Endothelial cell of umbilical vein (primary cell): ENCODE data around the gene ATP9B. TPM values are rescaled to one million over a fixed set of nuclear protein-coding genes. Genes with fewer than 3 reads are reported as not detected.

Experiments
- BruUV-seq: library from RNA; stranded (reverse); fragments of 400-500 nt; replicated peaks from 2 replicates; lab custom pipeline; 2021; lab: Mats Ljungman, UMichigan
- CTCF ChIA-PET: fragments of 300-600, 350-600 bp; sonication (Branson Sonifier 250); formaldehyde crosslinking; loops from one replicate; lab custom pipeline; 2021; ENCODE audit warnings: antibody characterized with exemption, inconsistent platforms; lab: Charles Lee
- POLR2A ChIA-PET: fragments of 300-600, 350-600 bp; sonication (Branson Sonifier 250); formaldehyde crosslinking; loops from one replicate; lab custom pipeline; 2021; ENCODE audit warnings: antibody characterized with exemption, inconsistent platforms; lab: Charles Lee
- DNase-seq: peaks from one replicate; pipeline ENCODE4 v3.0.0-alpha.2; 2011; ENCODE audit warnings: low read depth, low spot score
- FAIRE-seq: peaks from 2 replicates; lab custom pipeline; 2011; peaks lifted over from hg19 to GRCh38; lab: Jason Lieb, UNC
- H2AFZ ChIP-seq: 2 replicates; pipeline ENCODE4 v1.6.0; 2012; ENCODE audit warnings: low read depth, low read length, control low read depth, inconsistent platforms
- H3K27ac ChIP-seq: 2 replicates; pipeline ENCODE4 v1.5.1; 2011; ENCODE audit warnings: low read depth, mild to moderate bottlenecking, control low read depth, low read length, moderate library complexity; ENCODE audit not compliant: insufficient read depth
- H3K27me3 ChIP-seq, 2 experiments: 2 replicates each; pipeline versions ENCODE4 v1.6.0 to v1.6.1; 2011; ENCODE audit warnings: low read length in 2 of 2, mixed read lengths in 1 of 2; ENCODE audit not compliant: control insufficient read depth in 2 of 2, insufficient read depth in 2 of 2
- H3K36me3 ChIP-seq, 2 experiments: 2 replicates in 1 of 2; 3 replicates in 1 of 2; pipeline ENCODE4 v1.5.1; 2011; ENCODE audit warnings: low read length in 2 of 2, mild to moderate bottlenecking in 1 of 2, moderate library complexity in 1 of 2; ENCODE audit not compliant: control insufficient read depth in 2 of 2, insufficient read depth in 2 of 2; ENCODE audit errors: extremely low read depth in 1 of 2
- H3K4me1 ChIP-seq: 3 replicates; pipeline ENCODE4 v1.5.1; 2011; ENCODE audit warnings: mild to moderate bottlenecking, low read length; ENCODE audit not compliant: control insufficient read depth, insufficient read depth; ENCODE audit errors: extremely low read depth
- H3K4me2 ChIP-seq: 2 replicates; pipeline ENCODE4 v1.6.1; 2011; ENCODE audit warnings: low read length, control low read depth, mixed read lengths; ENCODE audit not compliant: insufficient read depth
- H3K4me3 ChIP-seq, 3 experiments: fragments of 200-600 bp in 1 of 3; sonication (generic), shearing (Covaris generic) in 1 of 3; replicated peaks in 1 of 3; 2 replicates each; pipeline ENCODE4 v1.5.1; 2011 to 2016; ENCODE audit warnings: control low read depth in 3 of 3, low read length in 3 of 3, mild to moderate bottlenecking in 2 of 3, inconsistent platforms in 1 of 3, low read depth in 1 of 3, moderate library complexity in 1 of 3; ENCODE audit not compliant: insufficient read depth in 1 of 3
- H3K79me2 ChIP-seq: 2 replicates; pipeline ENCODE4 v1.6.0; 2012; ENCODE audit warnings: low read length, inconsistent platforms; ENCODE audit not compliant: control insufficient read depth, insufficient read depth
- H3K9ac ChIP-seq: replicated peaks from 2 replicates; pipeline ENCODE3; 2011; ENCODE audit warnings: low read length, control low read depth; ENCODE audit not compliant: insufficient read depth; ENCODE audit errors: extremely low read depth
- H3K9me1 ChIP-seq: replicated peaks from 3 replicates; pipeline ENCODE4 v1.6.0; 2011; ENCODE audit warnings: mild to moderate bottlenecking, low read length; ENCODE audit not compliant: control insufficient read depth, insufficient read depth; ENCODE audit errors: extremely low read depth
- H3K9me3 ChIP-seq: replicated peaks from 2 replicates; pipeline ENCODE4 v1.5.1; 2012; ENCODE audit warnings: low read length, inconsistent platforms; ENCODE audit not compliant: control insufficient read depth, insufficient read depth
- H4K20me1 ChIP-seq: replicated peaks from 2 replicates; pipeline ENCODE3; 2011; ENCODE audit warnings: mild to moderate bottlenecking, low read length; ENCODE audit not compliant: control insufficient read depth, insufficient read depth; ENCODE audit errors: extremely low read depth
- EZH2 ChIP-seq: IDR thresholded peaks from 2 replicates; pipeline ENCODE4 v1.6.1; 2012; ENCODE audit warnings: borderline replicate concordance, low read depth, mild to moderate bottlenecking, moderate library complexity, low read length, inconsistent platforms; ENCODE audit not compliant: severe bottlenecking
- FOS ChIP-seq: IDR thresholded peaks from 2 replicates; pipeline ENCODE4 v1.6.1; 2011; ENCODE audit warnings: mild to moderate bottlenecking, low read length, moderate library complexity, borderline replicate concordance; ENCODE audit not compliant: insufficient read depth
- GATA2 ChIP-seq: IDR thresholded peaks from 2 replicates; pipeline ENCODE4 v1.7.0; 2011; ENCODE audit warnings: low read depth, mild to moderate bottlenecking, moderate library complexity, mixed read lengths, low read length; ENCODE audit not compliant: insufficient read length, insufficient read depth
- JUN ChIP-seq: IDR thresholded peaks from 2 replicates; pipeline ENCODE4 v1.6.1; 2011; ENCODE audit warnings: borderline replicate concordance, low read depth; ENCODE audit not compliant: insufficient read length, insufficient read depth
- MYC ChIP-seq: IDR thresholded peaks from one replicate; pipeline ENCODE4 v1.6.1; 2011; ENCODE audit warnings: mild to moderate bottlenecking, low read depth, low read length
- POLR2A ChIP-seq: IDR thresholded peaks from 2 replicates; pipeline ENCODE4 v1.6.1; 2012; ENCODE audit warnings: low read depth, mild to moderate bottlenecking, control low read depth, low read length
- POLR2AphosphoS5 ChIP-seq: IDR thresholded peaks from 2 replicates; pipeline ENCODE4 v1.6.1; 2012; ENCODE audit warnings: low read depth, mild to moderate bottlenecking, control low read depth, low read length, moderate library complexity; ENCODE audit not compliant: insufficient read depth
- dilution Hi-C: fragments of 300-500 bp; cut with MboI; formaldehyde crosslinking; loops from one replicate; pipeline ENCODE4 v1.15.0; 2019; ENCODE audit warnings: low sequenced_read_pairs; ENCODE audit not compliant: extremely low pct_ligation_motif_present
- intact Hi-C: fragments of 100-400 bp; cut with micrococcal nuclease; formaldehyde crosslinking; loops from one replicate; pipeline ENCODE4 v1.10.0; 2022
- polyA plus RNA-seq, 4 experiments: library from polyadenylated mRNA; depleted of rRNA in 3 of 4; stranded (reverse) in 3 of 4; unstranded in 1 of 4; fragments of >200 nt; gene quantifications; 2 replicates each; pipeline versions ENCODE4 v1.2.1 to v1.2.3, GENCODE V29; 2011 to 2012; ENCODE audit warnings: missing spikeins in 1 of 4
- total RNA-seq: library from RNA; stranded (reverse); gene quantifications from 2 replicates; pipeline ENCODE4 v1.2.3, GENCODE V29; 2021
- TF ChIP-seq, protein P1 (sequence below): IDR thresholded peaks from 2 replicates; pipeline ENCODE4 v1.6.1; 2011; ENCODE audit not compliant: insufficient read depth, insufficient read length
- TF ChIP-seq, protein P2 (sequence below), 2 donors: IDR thresholded peaks; 1 replicate in 1 of 2; 2 replicates in 1 of 2; pipeline ENCODE4 v1.5.1; 2011; ENCODE audit warnings: low read length in 2 of 2, mild to moderate bottlenecking in 2 of 2, moderate library complexity in 2 of 2, control low read depth in 1 of 2, inconsistent platforms in 1 of 2, low read depth in 1 of 2; ENCODE audit not compliant: insufficient read depth in 1 of 2; ENCODE audit errors: extremely low read depth in 1 of 2

ATP9B gene
- total and polyA plus RNA-seq, 2 donors (not counting 3 experiments of a cell fraction or from before 2014, with no cell fraction given): 14.6 to 18.2 TPM

DNA sequence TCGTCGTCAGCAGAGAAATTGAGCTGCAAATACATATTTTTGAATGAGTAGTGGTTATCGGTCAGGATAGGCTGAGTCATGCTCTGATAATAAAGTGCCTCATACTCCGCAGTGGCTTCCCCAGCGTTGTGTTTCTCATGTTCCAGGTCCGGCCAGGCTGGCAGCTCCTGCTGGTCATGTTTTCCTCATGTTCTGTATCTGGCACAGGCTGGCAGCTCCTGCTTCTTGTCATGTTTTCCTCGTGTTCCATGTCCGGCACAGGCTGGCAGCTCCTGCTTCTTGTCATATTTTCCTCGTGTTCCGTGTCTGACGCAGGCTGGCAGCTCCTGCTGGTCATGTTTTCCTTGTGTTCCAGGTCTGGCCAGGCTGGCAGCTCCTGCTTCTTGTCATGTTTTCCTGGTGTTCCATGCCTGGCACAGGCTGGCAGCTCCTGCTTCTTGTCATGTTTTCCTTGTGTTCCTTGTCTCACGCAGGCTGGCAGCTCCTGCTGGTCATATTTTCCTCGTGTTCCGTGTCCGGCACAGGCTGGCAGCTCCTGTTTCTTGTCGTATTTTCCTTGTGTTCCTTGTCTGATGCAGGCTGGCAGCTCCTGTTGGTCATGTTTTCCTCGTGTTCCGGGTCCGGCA is 148.9 kb downstream of the ATP9B start:
- FAIRE-seq (no peak), DNase-seq (no peak)
- H3K79me2 ChIP-seq: no peaks in the 10 kb centered on the region
- ChIA-PET POLR2A (no interaction called here), CTCF (interaction anchor here (1.1 kb wide), 1 partner anchor 48 kb away, joined by 3 read pairs; no protein-coding TSS in a partner anchor)
- H3K27ac ChIP-seq: no peak overlapping the region
- no peak overlapping the region for H3K4me3 ChIP-seq
- no peaks in the 10 kb centered on the region for H3K9me1 ChIP-seq
- H3K36me3 ChIP-seq: no peaks in the 10 kb centered on the region
- no peaks in the 10 kb centered on the region for H4K20me1 ChIP-seq
- dilution Hi-C loops: no loop called here
- TF ChIP-seq POLR2A (no peak), MYC (no peak), GATA2 (no peak), EZH2 (no peak), JUN (no peak), POLR2AphosphoS5 (no peak), FOS (no peak)
- TF ChIP-seq, protein P1, sequence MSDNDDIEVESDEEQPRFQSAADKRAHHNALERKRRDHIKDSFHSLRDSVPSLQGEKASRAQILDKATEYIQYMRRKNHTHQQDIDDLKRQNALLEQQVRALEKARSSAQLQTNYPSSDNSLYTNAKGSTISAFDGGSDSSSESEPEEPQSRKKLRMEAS: no peak
- TF ChIP-seq, protein P2, sequence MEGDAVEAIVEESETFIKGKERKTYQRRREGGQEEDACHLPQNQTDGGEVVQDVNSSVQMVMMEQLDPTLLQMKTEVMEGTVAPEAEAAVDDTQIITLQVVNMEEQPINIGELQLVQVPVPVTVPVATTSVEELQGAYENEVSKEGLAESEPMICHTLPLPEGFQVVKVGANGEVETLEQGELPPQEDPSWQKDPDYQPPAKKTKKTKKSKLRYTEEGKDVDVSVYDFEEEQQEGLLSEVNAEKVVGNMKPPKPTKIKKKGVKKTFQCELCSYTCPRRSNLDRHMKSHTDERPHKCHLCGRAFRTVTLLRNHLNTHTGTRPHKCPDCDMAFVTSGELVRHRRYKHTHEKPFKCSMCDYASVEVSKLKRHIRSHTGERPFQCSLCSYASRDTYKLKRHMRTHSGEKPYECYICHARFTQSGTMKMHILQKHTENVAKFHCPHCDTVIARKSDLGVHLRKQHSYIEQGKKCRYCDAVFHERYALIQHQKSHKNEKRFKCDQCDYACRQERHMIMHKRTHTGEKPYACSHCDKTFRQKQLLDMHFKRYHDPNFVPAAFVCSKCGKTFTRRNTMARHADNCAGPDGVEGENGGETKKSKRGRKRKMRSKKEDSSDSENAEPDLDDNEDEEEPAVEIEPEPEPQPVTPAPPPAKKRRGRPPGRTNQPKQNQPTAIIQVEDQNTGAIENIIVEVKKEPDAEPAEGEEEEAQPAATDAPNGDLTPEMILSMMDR (IDR thresholded peaks at IDR 0.05; ENCODE audit: extremely low read depth in 1 of 2, insufficient read depth in 1 of 2, low read depth in 1 of 2, low read length in 2 of 2): no peak
- H3K4me1 ChIP-seq: no peaks in the 10 kb centered on the region
- intact Hi-C loops: no loop called here
- no peak overlapping the region for H3K4me2 ChIP-seq
- no peak overlapping the region for H2AFZ ChIP-seq
- H3K9ac ChIP-seq: no peak overlapping the region
- H3K27me3 ChIP-seq: no peaks in the 10 kb centered on the region
- no TSS peak for BruUV-seq
- no peaks in the 10 kb centered on the region for H3K9me3 ChIP-seq
